ENCODE measurements around the gene NSUN6. TPM values are rescaled to one million over a fixed set of nuclear protein-coding genes. Genes with fewer than 3 reads are reported as not detected.
"Not testable (repeated sequence)": the region's sequence is repeated elsewhere in the genome, so short reads cannot be mapped to it uniquely, and the experiment has no call there.

NSUN6 gene
- total RNA-seq, 1 donor from 2014 or later: 3.3 TPM

- DNase-seq (ENCODE audit: low read depth in 2 of 2): peak; percentile 20 to 89
Observed at GRCh38 chr10:18610517-18610916, 40.9 kb downstream of the NSUN6 start.

GRCh38 chr10:18608596-18608995 is 42.8 kb downstream of the NSUN6 start:
- no peak for DNase-seq (ENCODE audit: low read depth in 2 of 2)

GRCh38 chr10:18607503-18608378 is 43.6 kb downstream of the NSUN6 start:
- DNase-seq (ENCODE audit: low read depth in 2 of 2): peak; percentile 24 to 81

DNA sequence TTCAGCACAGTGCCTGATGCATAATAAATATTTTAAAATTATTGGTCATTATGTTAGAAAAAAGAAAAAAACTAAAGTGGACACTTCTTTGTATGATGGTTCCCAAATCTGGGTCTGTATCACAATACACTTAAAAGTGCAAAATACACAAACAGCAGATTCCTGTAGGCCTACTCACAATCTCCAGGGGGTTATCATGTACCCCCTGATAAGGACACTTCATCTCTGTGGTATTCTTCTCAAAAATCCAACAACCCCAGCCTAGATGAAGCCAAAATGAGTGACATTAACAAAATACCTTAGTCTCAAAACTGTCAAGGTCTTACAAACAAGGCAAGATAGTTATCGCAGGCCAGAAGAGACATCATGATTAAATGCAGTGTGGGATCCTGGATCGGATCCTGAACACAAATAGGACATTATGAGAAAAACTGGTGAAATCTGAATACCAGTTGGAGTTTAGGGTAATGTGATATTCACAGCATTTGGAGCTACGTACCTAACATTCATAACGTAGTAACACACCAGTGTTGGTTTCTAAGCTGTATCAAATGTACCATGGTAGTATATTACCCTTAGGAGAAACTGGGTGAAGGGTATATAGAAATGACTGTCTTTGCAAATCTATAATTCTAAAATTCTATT is 45.2 kb downstream of the NSUN6 start:
- DNase-seq (ENCODE audit: low read depth in 2 of 2): no peak

DNA sequence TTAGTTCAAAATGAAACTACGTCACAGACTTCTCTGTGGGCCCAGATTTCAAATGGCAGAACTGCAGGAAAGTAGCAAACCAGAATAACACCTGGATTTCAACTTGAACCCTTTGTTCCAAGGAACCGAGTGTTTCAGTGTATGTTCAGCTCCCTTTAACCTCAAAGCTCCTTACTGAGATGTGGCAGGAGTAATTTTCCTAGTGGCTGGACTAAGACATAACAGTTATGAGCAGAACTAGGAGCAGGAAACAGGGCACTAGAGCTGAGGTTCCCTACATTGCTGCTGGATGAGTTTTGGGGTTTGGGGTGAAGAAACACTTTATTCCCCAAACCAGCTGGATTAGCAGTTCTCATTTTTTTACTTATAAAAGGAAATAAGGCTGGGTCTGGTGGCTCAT is 50.1 kb downstream of the NSUN6 start:
- no peak for DNase-seq (ENCODE audit: low read depth in 2 of 2)

GRCh38 chr10:18599392-18599791 is 52.0 kb downstream of the NSUN6 start:
- DNase-seq (ENCODE audit: low read depth in 2 of 2): no peak

DNA sequence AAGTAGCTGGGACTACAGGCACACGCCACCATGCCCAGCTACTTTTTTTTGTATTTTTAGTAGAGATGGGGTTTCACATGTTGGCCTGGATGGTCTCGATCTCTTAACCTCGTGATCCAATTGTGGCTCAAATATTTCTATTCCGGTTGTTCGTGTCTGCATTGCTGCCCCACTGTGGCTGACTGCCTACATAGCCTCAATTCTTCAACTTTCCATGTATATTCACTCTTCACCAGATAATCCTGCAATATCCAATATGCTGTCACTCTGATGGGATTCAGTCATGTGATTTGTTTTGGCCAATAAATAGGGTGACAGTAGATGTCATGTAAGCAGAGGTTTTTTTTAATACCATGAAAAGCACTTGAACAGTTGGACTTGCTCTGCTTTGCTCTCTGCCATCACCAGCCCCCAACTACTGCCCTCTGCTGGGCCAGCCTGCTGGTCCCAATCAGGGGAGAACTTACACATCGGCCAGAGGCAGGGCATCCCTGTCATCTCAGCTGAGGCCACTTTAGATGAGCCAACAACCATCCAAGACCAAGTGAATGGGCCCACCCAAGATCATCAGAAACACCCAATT is 56.7 kb downstream of the NSUN6 start:
- DNase-seq (ENCODE audit: low read depth in 2 of 2): no peak

GRCh38 chr10:18591141-18591540 is 60.2 kb downstream of the NSUN6 start:
- DNase-seq (ENCODE audit: low read depth in 2 of 2): not testable (repeated sequence)

DNA sequence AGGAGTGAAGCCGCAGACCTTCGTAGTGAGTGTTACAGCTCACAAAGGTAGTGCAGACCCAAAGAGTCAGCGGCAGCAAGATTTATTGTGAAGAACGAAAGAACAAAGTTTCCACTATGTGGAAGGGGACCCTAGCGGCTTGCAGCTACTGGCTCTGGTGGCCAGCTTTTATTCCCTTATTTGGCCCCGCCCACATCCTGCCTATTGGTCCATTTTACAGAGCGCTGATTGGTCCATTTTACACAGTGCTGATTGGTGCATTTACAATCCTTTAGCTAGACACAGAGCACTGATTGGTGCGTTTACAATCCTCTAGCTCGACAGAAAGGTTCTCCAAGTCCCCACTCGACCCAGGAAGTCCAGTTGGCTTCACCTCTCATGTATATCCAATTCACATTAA is 64.8 kb downstream of the NSUN6 start:
- not testable (repeated sequence) for DNase-seq (ENCODE audit: low read depth in 2 of 2)

- DNase-seq (ENCODE audit: low read depth in 2 of 2): peak in 1 of 2 donors; percentile 3
Observed at GRCh38 chr10:18583575-18584270, 67.7 kb downstream of the NSUN6 start.

DNA sequence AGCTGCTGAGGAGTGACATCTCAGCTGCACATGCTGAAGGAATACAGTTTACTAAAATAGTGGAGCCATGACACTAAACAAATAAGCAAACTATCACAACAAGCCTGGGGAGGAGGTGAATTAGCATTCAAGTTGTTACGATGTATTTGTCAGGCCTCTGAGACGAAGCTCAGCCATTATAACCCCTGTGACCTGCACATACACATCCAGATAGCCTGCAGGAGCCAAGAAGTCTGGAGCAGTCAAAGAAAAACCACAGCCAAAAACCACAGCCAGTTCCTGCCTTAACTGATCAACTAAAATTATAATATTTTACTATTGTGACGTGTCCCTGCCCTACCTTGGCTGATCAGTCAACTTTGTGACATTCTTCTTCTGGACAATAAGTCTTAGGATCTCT is 68.6 kb downstream of the NSUN6 start:
- no peak for DNase-seq (ENCODE audit: low read depth in 2 of 2)

DNA sequence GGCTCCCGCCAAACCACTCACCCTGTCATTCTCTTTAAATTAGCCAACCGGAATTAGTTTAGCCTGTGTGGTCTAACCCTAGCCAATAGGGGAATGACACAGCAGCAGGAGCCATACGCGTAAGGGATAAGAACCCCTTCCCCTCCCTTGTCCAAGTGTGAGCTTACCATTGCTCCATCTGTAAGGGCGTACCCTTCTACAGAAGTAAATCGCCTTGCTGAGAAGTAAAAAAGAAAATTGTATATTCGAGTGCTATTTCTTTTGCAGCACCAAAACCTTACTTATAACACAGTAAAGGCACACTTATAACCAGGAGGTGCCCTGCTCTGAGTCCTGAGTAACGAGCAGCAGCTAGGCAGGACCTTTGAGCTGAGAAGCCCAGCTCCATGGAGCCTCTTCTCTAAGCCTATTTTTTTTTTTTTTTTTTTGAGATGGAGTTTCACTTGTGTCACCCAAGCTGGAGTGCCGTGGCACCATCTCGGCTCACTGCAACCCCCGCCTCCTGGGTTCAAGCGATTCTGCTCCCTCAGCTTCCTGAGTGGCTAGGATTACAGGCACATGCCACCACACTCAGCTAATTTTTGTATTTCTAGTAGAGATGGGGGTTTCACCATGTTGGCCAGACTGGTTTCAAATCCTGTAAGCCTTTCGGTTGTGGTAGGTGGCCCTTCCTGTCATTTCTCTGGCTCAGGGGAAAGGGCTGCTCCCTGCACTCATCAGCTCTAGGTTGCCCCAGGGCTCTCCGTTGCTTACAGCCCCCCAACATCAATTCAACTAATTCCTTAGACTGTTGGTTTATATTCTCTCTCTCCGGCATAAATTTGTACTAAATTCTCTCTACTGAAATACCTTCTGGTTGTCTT is 73.3 kb downstream of the NSUN6 start:
- DNase-seq (ENCODE audit: low read depth in 2 of 2): no peak

- no peak for DNase-seq (ENCODE audit: low read depth in 2 of 2)
Observed at GRCh38 chr10:18576586-18576985, 74.8 kb downstream of the NSUN6 start.

DNA sequence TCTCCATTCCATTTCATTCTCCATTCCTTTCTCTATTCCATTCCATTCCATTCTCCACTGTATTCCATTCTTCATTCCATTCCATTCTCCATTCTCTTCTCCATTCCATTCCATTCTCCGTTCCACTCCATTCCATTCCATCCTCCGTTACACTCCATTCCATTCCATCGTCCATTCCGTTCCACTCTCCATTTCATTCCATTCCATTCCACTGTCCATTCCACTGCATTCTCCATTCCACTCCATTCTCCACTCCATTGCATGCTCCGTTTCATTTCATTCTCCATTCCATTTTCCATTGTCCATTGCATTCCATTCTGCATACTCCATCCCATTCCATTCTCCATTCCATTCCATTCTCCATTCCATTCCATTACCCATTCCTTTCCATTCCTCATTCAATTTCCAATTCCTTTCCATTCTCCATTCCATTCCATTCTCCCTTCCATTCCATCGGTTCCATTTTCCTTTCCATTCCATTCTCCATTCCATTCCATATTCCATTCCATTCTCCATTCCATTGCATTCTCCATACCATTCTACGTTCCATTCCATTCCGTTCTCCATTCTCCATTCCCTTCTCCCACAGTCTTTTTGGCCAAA is 78.3 kb downstream of the NSUN6 start:
- DNase-seq (ENCODE audit: low read depth in 2 of 2): no peak

DNA sequence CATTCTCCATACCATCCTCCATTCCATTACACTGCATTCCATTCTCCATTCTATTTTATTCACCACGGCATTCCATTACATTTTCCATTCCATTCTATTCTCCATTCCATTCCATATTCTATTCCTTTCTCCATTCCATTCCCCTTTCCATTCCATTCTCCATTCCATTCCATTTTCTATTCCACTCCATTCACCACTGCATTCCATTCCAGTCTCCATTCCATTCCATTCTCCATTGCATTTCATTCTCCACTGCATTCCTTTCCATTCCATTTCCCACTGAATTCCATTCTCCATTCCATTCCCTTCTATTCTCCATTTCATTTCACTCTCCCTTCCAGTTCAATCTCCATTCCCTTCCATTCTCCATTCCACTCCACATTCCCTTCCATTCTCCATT is 79.6 kb downstream of the NSUN6 start:
- DNase-seq (ENCODE audit: low read depth in 2 of 2): no peak

DNA sequence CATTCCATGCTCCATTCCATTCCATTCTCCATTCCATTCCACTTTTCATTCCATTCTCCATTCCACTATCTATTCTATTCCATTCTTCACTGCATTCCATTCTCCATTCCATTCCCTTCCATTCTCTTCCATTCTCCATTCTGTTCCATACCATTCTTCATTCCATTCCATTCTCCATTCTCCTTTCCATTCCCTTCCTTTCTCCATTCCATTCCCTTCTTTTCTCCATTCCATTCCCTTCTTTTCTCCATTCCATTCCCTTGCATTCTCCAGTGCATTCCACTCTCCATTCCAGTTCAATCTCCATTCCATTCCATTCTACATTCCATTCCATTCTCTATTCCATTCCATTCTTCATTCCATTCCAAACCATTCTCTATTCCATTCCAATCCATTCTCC is 80.3 kb downstream of the NSUN6 start:
- DNase-seq (ENCODE audit: low read depth in 2 of 2): no peak

DNA sequence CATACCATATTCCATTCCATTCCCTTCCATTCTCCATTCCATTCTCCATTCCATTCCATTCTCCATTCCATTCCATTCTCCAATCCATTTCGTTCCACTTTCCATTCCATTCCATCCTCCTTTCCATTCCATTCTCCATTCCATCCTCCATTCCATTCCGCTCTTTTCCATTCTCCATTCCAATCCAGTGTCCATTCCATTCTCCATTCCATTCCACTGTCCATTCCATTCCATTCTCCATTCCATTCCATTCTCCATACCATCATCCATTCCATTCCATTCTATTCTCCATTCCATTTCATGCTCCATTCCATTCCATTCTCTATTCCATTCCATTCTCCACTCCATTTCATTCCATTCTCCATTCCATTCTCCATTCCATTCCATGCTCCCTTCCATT is 81.0 kb downstream of the NSUN6 start:
- DNase-seq (ENCODE audit: low read depth in 2 of 2): not testable (repeated sequence)

DNA sequence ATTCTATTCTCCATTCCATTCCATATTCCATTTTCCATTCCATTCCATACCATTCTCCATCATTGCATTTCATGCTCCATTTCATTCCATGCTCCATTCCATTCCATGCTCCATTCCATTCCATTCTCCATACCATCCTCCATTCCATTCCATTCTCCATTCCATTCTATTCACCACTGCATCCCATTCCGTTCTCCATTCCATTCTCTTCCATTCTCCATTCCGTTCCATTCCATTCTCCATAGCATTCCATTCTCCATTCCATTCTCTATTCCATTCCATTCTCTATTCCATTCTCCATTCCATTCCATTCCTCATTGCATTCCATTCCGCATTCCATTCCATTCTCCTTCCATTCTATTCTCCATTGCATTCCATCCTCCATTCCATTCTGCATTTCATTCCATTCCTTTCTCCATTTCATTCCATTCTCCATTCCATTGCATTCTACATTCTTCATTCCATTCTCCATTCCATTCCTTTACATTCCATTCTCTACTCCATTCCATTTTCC is 84.0 kb downstream of the NSUN6 start:
- DNase-seq (ENCODE audit: low read depth in 2 of 2): no peak

GRCh38 chr10:18566177-18566576 is 85.2 kb downstream of the NSUN6 start:
- no peak for DNase-seq (ENCODE audit: low read depth in 2 of 2)

DNA sequence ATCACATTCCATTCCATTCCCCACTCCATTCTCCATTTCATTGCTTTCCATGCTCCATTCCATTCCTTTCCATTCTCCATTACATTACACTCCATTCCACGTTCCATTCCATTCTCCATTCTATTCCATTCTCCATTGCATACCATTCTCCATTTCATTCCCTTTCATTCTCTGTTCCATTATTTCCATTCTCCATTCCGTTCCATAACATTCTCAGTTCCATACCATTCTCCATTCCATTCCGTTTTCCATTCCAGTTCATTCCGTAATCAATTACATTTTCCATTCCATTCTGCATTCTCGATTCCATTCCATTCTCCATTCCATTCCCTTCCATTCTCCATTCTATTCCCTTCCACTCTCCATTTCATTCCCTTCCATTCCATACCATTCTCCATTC is 86.4 kb downstream of the NSUN6 start:
- DNase-seq (ENCODE audit: low read depth in 2 of 2): no peak
